ENCODE results near the gene SPRED3.

The SPRED3 gene

GRCh38 chr19:38352611-38353010 is 35.9 kb upstream of the SPRED3 start:
- H3K36me3 ChIP-seq, result no peaks in the 10 kb centered on the region
- intact Hi-C loops (cut with DNase I; ENCODE audit: low total_unique reads), result no loop called here

GRCh38 chr19:38355728-38356725 is 32.5 kb upstream of the SPRED3 start:
- Histone ChIP-seq H3K4me3 (no peak overlapping the region), H3K27me3 (peaks cover 0 to 55% of the 10 kb centered on the region in 2 donors), H3K36me3 (no peaks in the 10 kb centered on the region), H3K27ac (no peak overlapping the region), H3K4me1 (peaks cover 0 to under 1% (median 0%) of the 10 kb centered on the region in 4 donors), H3K9me3 (no peaks in the 10 kb centered on the region)
- intact Hi-C loops (cut with DNase I; ENCODE audit: low total_unique reads), result no loop called here
- TF ChIP-seq, protein P1, sequence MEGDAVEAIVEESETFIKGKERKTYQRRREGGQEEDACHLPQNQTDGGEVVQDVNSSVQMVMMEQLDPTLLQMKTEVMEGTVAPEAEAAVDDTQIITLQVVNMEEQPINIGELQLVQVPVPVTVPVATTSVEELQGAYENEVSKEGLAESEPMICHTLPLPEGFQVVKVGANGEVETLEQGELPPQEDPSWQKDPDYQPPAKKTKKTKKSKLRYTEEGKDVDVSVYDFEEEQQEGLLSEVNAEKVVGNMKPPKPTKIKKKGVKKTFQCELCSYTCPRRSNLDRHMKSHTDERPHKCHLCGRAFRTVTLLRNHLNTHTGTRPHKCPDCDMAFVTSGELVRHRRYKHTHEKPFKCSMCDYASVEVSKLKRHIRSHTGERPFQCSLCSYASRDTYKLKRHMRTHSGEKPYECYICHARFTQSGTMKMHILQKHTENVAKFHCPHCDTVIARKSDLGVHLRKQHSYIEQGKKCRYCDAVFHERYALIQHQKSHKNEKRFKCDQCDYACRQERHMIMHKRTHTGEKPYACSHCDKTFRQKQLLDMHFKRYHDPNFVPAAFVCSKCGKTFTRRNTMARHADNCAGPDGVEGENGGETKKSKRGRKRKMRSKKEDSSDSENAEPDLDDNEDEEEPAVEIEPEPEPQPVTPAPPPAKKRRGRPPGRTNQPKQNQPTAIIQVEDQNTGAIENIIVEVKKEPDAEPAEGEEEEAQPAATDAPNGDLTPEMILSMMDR (IDR thresholded peaks at IDR 0.05), result no peak
- no peak for DNase-seq

More at GRCh38 chr19:38352611-38353010, 35.9 kb upstream of the SPRED3 start:
- Histone ChIP-seq H3K27ac (no peak overlapping the region), H3K4me1 (no peaks in the 10 kb centered on the region), H3K4me3 (no peak overlapping the region), H3K27me3 (peaks cover 0 to 30% of the 10 kb centered on the region in 2 donors), H3K9me3 (no peaks in the 10 kb centered on the region)
- DNase-seq, result no peak
- TF ChIP-seq, protein P1 (IDR thresholded peaks at IDR 0.05), result no peak

DNA sequence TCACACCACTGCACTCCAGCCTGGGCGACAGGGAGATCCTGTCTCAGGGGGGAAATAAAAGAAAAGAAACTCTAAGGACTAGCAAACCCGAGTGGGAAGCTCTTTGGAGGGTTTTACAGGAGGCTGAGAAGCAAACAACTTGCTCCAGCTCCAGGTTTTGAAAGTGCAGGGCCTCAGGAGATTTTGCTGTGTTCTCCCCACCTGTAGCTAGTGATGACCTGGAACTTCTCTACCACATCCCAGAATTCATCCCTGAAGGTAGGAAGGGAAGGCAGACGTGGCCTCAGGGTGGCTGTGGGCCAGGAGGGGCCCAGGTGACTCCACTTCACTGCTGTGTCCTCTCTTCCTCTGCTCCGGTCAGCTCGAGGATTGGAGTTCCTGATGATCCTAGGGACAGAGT is 30.4 kb upstream of the SPRED3 start:
- H3K27me3 ChIP-seq, result peaks cover 0 to 60% of the 10 kb centered on the region in 2 donors

GRCh38 chr19:38359242-38360021 is 29.1 kb upstream of the SPRED3 start:
- Histone ChIP-seq H3K36me3 (no peaks in the 10 kb centered on the region), H3K27me3 (peaks cover 0 to 61% of the 10 kb centered on the region in 2 donors), H3K27ac (no peak overlapping the region), H3K4me1 (peaks cover 0 to 20% (median 17%) of the 10 kb centered on the region in 4 donors), H3K4me3 (no peak overlapping the region), H3K9me3 (no peaks in the 10 kb centered on the region)
- TF ChIP-seq, protein P1 (IDR thresholded peaks at IDR 0.05), result no peak
- intact Hi-C loops (cut with DNase I; ENCODE audit: low total_unique reads), result no loop called here
- DNase-seq, result no peak

More for the DNA sequence above, 30.4 kb upstream of the SPRED3 start:
- no peak overlapping the region for H3K4me3 ChIP-seq
- no peak overlapping the region for H3K27ac ChIP-seq
- no peak for DNase-seq
- peaks cover 0 to 20% (median 17%) of the 10 kb centered on the region in 4 donors for H3K4me1 ChIP-seq
- TF ChIP-seq, protein P1 (IDR thresholded peaks at IDR 0.05), result no peak
- no peaks in the 10 kb centered on the region for H3K36me3 ChIP-seq
- H3K9me3 ChIP-seq, result no peaks in the 10 kb centered on the region
- intact Hi-C loops (cut with DNase I; ENCODE audit: low total_unique reads), result no loop called here

- Histone ChIP-seq H3K27ac (no peak overlapping the region), H3K4me3 (no peak overlapping the region), H3K4me1 (peaks cover 0 to 20% (median 17%) of the 10 kb centered on the region in 4 donors), H3K9me3 (no peaks in the 10 kb centered on the region), H3K36me3 (no peaks in the 10 kb centered on the region), H3K27me3 (peaks cover 0 to 69% of the 10 kb centered on the region in 2 donors)
- DNase-seq, result no peak
- intact Hi-C loops (cut with DNase I; ENCODE audit: low total_unique reads), result no loop called here
- TF ChIP-seq, protein P1 (IDR thresholded peaks at IDR 0.05), result no peak
Observed at GRCh38 chr19:38360351-38360750, 28.1 kb upstream of the SPRED3 start.
